ENCODE data around the gene ENOSF1. TPM values are rescaled to one million over a fixed set of nuclear protein-coding genes. Genes with fewer than 3 reads are reported as not detected.

ENOSF1 gene
- total RNA-seq, 1 experiment from 2014 or later = 88.5 TPM

DNA sequence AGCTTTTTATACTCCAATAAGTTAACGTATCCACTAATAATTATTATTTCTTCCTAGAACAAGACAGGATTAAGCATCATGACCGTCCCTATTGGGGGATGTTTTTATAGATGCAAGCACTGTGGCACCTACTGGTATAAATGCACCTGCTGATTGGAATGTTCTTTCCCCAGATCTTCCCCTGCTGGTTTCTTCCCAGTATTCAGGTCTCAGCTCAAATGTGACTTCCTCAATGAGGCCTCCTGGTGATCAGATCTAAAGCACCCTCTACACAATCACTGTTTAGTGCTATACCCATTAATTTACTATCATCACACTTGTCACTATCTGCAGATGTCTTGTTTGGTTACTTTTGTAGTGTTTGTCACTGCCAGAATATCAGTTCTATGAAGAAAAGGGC lies 58.9 kb downstream of the ENOSF1 start:
- Mint-ChIP-seq H3K9me3 (ENCODE audit: low read depth, unreplicated experiment) (no peaks in the 10 kb centered on the region), H3K4me1 (ENCODE audit: low read depth, unreplicated experiment) (peaks cover 9% of the 10 kb centered on the region), H3K27ac (ENCODE audit: unreplicated experiment) (no peak overlapping the region), H3K27me3 (ENCODE audit: unreplicated experiment) (no peaks in the 10 kb centered on the region), H3K36me3 (ENCODE audit: insufficient read depth, unreplicated experiment) (peaks cover 18% of the 10 kb centered on the region), H3K4me3 (ENCODE audit: low read depth, unreplicated experiment) (no peak overlapping the region)
- no TSS peak for BruUV-seq (replicated peaks)
- DNase-seq = no peak
- intact Hi-C loops (cut with micrococcal nuclease; ENCODE audit: unreplicated experiment) = no loop called here
- CTCF ChIA-PET = no interaction called here
- TF ChIP-seq, protein P1, sequence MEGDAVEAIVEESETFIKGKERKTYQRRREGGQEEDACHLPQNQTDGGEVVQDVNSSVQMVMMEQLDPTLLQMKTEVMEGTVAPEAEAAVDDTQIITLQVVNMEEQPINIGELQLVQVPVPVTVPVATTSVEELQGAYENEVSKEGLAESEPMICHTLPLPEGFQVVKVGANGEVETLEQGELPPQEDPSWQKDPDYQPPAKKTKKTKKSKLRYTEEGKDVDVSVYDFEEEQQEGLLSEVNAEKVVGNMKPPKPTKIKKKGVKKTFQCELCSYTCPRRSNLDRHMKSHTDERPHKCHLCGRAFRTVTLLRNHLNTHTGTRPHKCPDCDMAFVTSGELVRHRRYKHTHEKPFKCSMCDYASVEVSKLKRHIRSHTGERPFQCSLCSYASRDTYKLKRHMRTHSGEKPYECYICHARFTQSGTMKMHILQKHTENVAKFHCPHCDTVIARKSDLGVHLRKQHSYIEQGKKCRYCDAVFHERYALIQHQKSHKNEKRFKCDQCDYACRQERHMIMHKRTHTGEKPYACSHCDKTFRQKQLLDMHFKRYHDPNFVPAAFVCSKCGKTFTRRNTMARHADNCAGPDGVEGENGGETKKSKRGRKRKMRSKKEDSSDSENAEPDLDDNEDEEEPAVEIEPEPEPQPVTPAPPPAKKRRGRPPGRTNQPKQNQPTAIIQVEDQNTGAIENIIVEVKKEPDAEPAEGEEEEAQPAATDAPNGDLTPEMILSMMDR (IDR thresholded peaks at IDR 0.05; ENCODE audit: unreplicated experiment) = no peak

DNA sequence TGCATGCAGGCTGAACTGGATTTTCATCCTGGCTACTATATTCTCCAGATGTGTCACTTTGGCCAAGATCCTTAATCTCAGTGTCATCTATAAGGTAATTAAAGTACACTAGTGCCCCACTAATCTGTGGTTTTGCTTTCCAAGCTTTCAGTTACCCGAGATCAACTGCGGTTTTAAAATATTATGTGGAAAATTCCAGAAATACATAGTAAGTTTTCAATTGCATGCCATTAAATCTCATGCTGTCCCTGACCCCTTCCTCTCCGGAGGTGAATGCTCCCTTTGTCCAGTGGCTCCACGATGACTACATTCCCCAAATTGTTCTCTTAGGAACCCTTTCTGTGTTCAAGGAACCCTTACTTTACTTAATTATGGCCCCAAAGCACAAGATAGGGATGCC lies 60.3 kb downstream of the ENOSF1 start:
- Mint-ChIP-seq H3K27me3 (ENCODE audit: unreplicated experiment) (no peaks in the 10 kb centered on the region), H3K4me3 (ENCODE audit: low read depth, unreplicated experiment) (no peak overlapping the region), H3K36me3 (ENCODE audit: insufficient read depth, unreplicated experiment) (peaks cover 4% of the 10 kb centered on the region), H3K9me3 (ENCODE audit: low read depth, unreplicated experiment) (peaks cover 2% of the 10 kb centered on the region), H3K27ac (ENCODE audit: unreplicated experiment) (no peak overlapping the region), H3K4me1 (ENCODE audit: low read depth, unreplicated experiment) (peaks cover 9% of the 10 kb centered on the region)
- TF ChIP-seq, protein P1 (IDR thresholded peaks at IDR 0.05; ENCODE audit: unreplicated experiment) = no peak
- CTCF ChIA-PET = no interaction called here
- BruUV-seq (replicated peaks) = no TSS peak
- DNase-seq = no peak
- intact Hi-C loops (cut with micrococcal nuclease; ENCODE audit: unreplicated experiment) = no loop called here

DNA sequence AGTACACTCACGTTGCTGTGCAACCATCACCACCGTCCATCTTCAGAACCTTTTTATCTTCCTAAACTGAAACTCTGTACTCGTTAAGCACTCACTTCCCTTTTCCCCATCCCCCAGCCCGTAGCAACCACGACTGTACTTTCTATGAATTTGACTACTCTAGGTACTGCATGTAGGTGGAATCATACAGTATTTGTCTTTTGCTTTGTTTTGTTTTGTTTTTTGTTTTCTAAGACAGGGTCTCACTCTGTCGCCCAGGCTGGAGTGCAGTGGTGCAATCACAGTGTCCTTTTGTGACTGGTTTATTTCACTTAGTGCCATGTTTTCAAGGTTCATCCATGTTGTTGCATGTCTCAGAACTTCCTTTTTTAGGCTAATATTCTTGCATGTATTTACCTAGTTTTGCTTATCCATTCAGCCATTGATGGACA lies 62.0 kb downstream of the ENOSF1 start:
- H3K27me3 Mint-ChIP-seq (ENCODE audit: unreplicated experiment) = no peaks in the 10 kb centered on the region
- DNase-seq = no peak
- no TSS peak for BruUV-seq (replicated peaks)
- TF ChIP-seq, protein P1 (IDR thresholded peaks at IDR 0.05; ENCODE audit: unreplicated experiment) = no peak
- CTCF ChIA-PET = no interaction called here
- no peak overlapping the region for H3K27ac Mint-ChIP-seq (ENCODE audit: unreplicated experiment)
- peaks cover 2% of the 10 kb centered on the region for H3K9me3 Mint-ChIP-seq (ENCODE audit: low read depth, unreplicated experiment)
- no peaks in the 10 kb centered on the region for H3K4me1 Mint-ChIP-seq (ENCODE audit: low read depth, unreplicated experiment)
- H3K4me3 Mint-ChIP-seq (ENCODE audit: low read depth, unreplicated experiment) = no peak overlapping the region
- intact Hi-C loops (cut with micrococcal nuclease; ENCODE audit: unreplicated experiment) = no loop called here
- no peaks in the 10 kb centered on the region for H3K36me3 Mint-ChIP-seq (ENCODE audit: insufficient read depth, unreplicated experiment)

DNA sequence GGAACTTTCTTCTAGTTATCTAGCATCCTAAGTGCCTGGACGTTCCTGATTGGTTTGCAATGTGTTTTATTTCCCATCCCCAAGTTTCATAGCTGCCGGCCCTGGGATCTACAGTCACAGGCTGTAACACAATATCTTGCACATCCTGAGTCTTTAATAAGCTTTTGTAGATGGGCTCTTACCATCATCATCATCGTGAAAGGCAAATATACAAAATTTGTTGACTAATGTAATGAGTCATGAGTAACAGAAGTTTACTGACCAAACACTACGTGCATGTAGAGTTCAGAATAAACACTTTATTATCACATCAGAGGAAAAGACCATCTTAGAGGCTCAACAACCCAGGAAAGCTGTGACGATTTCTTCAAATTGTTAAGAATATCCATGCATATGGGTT lies 63.1 kb downstream of the ENOSF1 start:
- Mint-ChIP-seq H3K4me3 (ENCODE audit: low read depth, unreplicated experiment) (no peak overlapping the region), H3K36me3 (ENCODE audit: insufficient read depth, unreplicated experiment) (no peaks in the 10 kb centered on the region), H3K27me3 (ENCODE audit: unreplicated experiment) (no peaks in the 10 kb centered on the region), H3K27ac (ENCODE audit: unreplicated experiment) (no peak overlapping the region), H3K9me3 (ENCODE audit: low read depth, unreplicated experiment) (peaks cover 2% of the 10 kb centered on the region), H3K4me1 (ENCODE audit: low read depth, unreplicated experiment) (no peaks in the 10 kb centered on the region)
- no peak for DNase-seq
- TF ChIP-seq, protein P1 (IDR thresholded peaks at IDR 0.05; ENCODE audit: unreplicated experiment) = no peak
- CTCF ChIA-PET = no interaction called here
- no TSS peak for BruUV-seq (replicated peaks)
- intact Hi-C loops (cut with micrococcal nuclease; ENCODE audit: unreplicated experiment) = no loop called here
